Hepatocyte (in vitro differentiated cells): ENCODE measurements around the gene KAT2A.

Source experiments
- CTCF ChIP-seq: fragments of 200-600 bp; sonication (generic); IDR thresholded peaks from 2 replicates; pipeline ENCODE4 v1.5.1; 2016; ENCODE audit warnings: antibody characterized with exemption, mild to moderate bottlenecking; ENCODE audit not compliant: poor library complexity
- EZH2phosphoT487 ChIP-seq: fragments of 200-600 bp; sonication (generic); IDR thresholded peaks from one replicate; pipeline ENCODE4 v1.6.1; 2018; ENCODE audit warnings: antibody characterized with exemption, mild to moderate bottlenecking, low read depth, moderate library complexity; ENCODE audit not compliant: unreplicated experiment, severe bottlenecking

- TF ChIP-seq CTCF (no peak), EZH2phosphoT487 (no peak)
Observed at GRCh38 chr17:42098730-42099399, 22.3 kb downstream of the KAT2A start.
